H1 (cell line): ENCODE results near the gene GAPDH. TPM values are rescaled to one million over a fixed set of nuclear protein-coding genes. Genes with fewer than 3 reads are reported as not detected.

ENCODE experiments used
- CTCF ChIA-PET: fragments of 300-600 bp; sonication (Branson Sonifier 250); formaldehyde crosslinking; loops from one replicate; lab custom pipeline; 2021; ENCODE audit not compliant: partially characterized antibody; lab: Charles Lee
- POLR2A ChIA-PET: fragments of 300-600 bp; sonication (Branson Sonifier 250); formaldehyde crosslinking; loops from one replicate; lab custom pipeline; 2021; ENCODE audit warnings: inconsistent platforms; ENCODE audit not compliant: partially characterized antibody; lab: Charles Lee
- DNase-seq, 2 experiments: peaks; one replicate each; pipeline versions ENCODE4 v3.0.0 to v3.0.0-alpha.2; 2010 to 2022; ENCODE audit warnings: low spot score in 2 of 2, low read depth in 1 of 2, mixed read lengths in 1 of 2
- FAIRE-seq: peaks from 2 replicates; lab custom pipeline; 2011; peaks lifted over from hg19 to GRCh38; lab: Jason Lieb, UNC
- H2AFZ ChIP-seq: 2 replicates; pipeline ENCODE4 v1.8.1; 2012; ENCODE audit warnings: low read length, inconsistent platforms
- H2AK5ac ChIP-seq: 2 replicates; pipeline ENCODE4 v1.6.1; 2013; ENCODE audit warnings: low read depth, low read length
- H2BK120ac ChIP-seq: replicated peaks from 2 replicates; pipeline ENCODE3; 2013; ENCODE audit warnings: low read depth, low read length, inconsistent platforms
- H2BK12ac ChIP-seq: 2 replicates; pipeline ENCODE4 v1.6.1; 2013; ENCODE audit warnings: low read depth, low read length
- H2BK15ac ChIP-seq: 2 replicates; pipeline ENCODE4 v1.6.1; 2013; ENCODE audit warnings: low read length
- H2BK20ac ChIP-seq: 2 replicates; pipeline ENCODE4 v1.6.1; 2013; ENCODE audit warnings: low read length
- H2BK5ac ChIP-seq: 2 replicates; pipeline ENCODE4 v1.6.1; 2013; ENCODE audit warnings: low read depth, low read length
- H3K14ac ChIP-seq: 2 replicates; pipeline ENCODE4 v1.6.1; 2013; ENCODE audit warnings: inconsistent platforms; ENCODE audit not compliant: insufficient read length
- H3K18ac ChIP-seq: 2 replicates; pipeline ENCODE4 v1.6.1; 2013; ENCODE audit warnings: low read length; ENCODE audit errors: extremely low read depth
- H3K23ac ChIP-seq: 2 replicates; pipeline ENCODE4 v1.6.1; 2013; ENCODE audit warnings: inconsistent platforms; ENCODE audit not compliant: insufficient read length
- H3K23me2 ChIP-seq: 2 replicates; pipeline ENCODE4 v1.6.1; 2013; ENCODE audit warnings: low read depth, low read length
- H3K27ac ChIP-seq: 2 replicates; pipeline ENCODE4 v1.6.1; 2011; ENCODE audit warnings: low read depth, low read length, inconsistent platforms
- H3K27me3 ChIP-seq, 4 experiments: replicated peaks in 1 of 4; 1 replicate in 1 of 4; 2 replicates in 3 of 4; pipeline versions ENCODE4 v1.6.1 to v1.8.1; 2011 to 2013; ENCODE audit warnings: low read length in 3 of 4, mild to moderate bottlenecking in 3 of 4, inconsistent platforms in 2 of 4, mixed read lengths in 2 of 4, moderate library complexity in 1 of 4; ENCODE audit not compliant: control insufficient read depth in 3 of 4, insufficient read depth in 3 of 4; ENCODE audit errors: extremely low read depth in 1 of 4
- H3K36me3 ChIP-seq, 4 experiments: 2 replicates each; pipeline versions ENCODE4 v1.6.1 to v1.8.1; 2011 to 2013; ENCODE audit warnings: mild to moderate bottlenecking in 4 of 4, low read length in 3 of 4, moderate library complexity in 2 of 4, control low read depth in 1 of 4, inconsistent platforms in 1 of 4; ENCODE audit not compliant: insufficient read depth in 4 of 4, control insufficient read depth in 2 of 4
- H3K4ac ChIP-seq: replicated peaks from 2 replicates; pipeline ENCODE3; 2013; ENCODE audit warnings: low read length, low read depth, mixed read lengths, inconsistent platforms; ENCODE audit not compliant: insufficient read length
- H3K4me1 ChIP-seq, 4 experiments: replicated peaks in 1 of 4; 1 replicate in 1 of 4; 2 replicates in 3 of 4; pipeline versions ENCODE4 v1.6.1 to v1.8.1; 2011 to 2013; ENCODE audit warnings: low read length in 3 of 4, inconsistent platforms in 2 of 4, mixed read lengths in 1 of 4; ENCODE audit not compliant: insufficient read depth in 4 of 4, control insufficient read depth in 3 of 4
- H3K4me2 ChIP-seq, 2 experiments: 2 replicates each; pipeline versions ENCODE4 v1.6.1 to v1.8.1; 2011 to 2013; ENCODE audit warnings: low read depth in 2 of 2, low read length in 2 of 2, control low read depth in 1 of 2, inconsistent platforms in 1 of 2, mild to moderate bottlenecking in 1 of 2; ENCODE audit not compliant: insufficient read depth in 1 of 2
- H3K4me3 ChIP-seq, 4 experiments: fragments of 200-600, 300-600 bp in 1 of 4; sonication (generic), shearing (Covaris generic), sonication (Bioruptor Twin) in 1 of 4; 2 replicates each; pipeline versions ENCODE4 v1.5.1 to v1.8.1; 2011 to 2016; ENCODE audit warnings: low read length in 4 of 4, low read depth in 3 of 4, control low read depth in 2 of 4, inconsistent platforms in 2 of 4, mild to moderate bottlenecking in 2 of 4, mixed read lengths in 1 of 4, moderate library complexity in 1 of 4; ENCODE audit not compliant: insufficient read depth in 2 of 4; ENCODE audit errors: extremely low read depth in 1 of 4
- H3K56ac ChIP-seq: replicated peaks from 2 replicates; pipeline ENCODE3; 2013; ENCODE audit warnings: low read depth, mild to moderate bottlenecking, mixed read lengths, low read length, inconsistent platforms; ENCODE audit not compliant: insufficient read length
- H3K79me1 ChIP-seq: 2 replicates; pipeline ENCODE4 v1.6.1; 2013; ENCODE audit warnings: low read depth, low read length, control low read depth
- H3K79me2 ChIP-seq, 2 experiments: 2 replicates each; pipeline versions ENCODE4 v1.6.1 to v1.8.1; 2012 to 2013; ENCODE audit warnings: low read length in 2 of 2, mild to moderate bottlenecking in 2 of 2, inconsistent platforms in 1 of 2; ENCODE audit not compliant: insufficient read depth in 2 of 2, control insufficient read depth in 1 of 2
- H3K9ac ChIP-seq, 4 experiments: replicated peaks in 1 of 4; 1 replicate in 1 of 4; 2 replicates in 3 of 4; pipeline versions ENCODE4 v1.6.1 to v1.8.1; 2011 to 2013; ENCODE audit warnings: low read depth in 3 of 4, low read length in 3 of 4, control low read depth in 2 of 4, mild to moderate bottlenecking in 2 of 4, moderate library complexity in 2 of 4, inconsistent platforms in 1 of 4; ENCODE audit errors: extremely low read depth in 1 of 4
- H3K9me3 ChIP-seq, 2 experiments: 2 replicates each; pipeline versions ENCODE4 v1.6.1 to v1.8.1; 2012 to 2013; ENCODE audit warnings: mild to moderate bottlenecking in 2 of 2, moderate library complexity in 2 of 2, control low read depth in 1 of 2, inconsistent platforms in 1 of 2, low read depth in 1 of 2, low read length in 1 of 2, mixed read lengths in 1 of 2; ENCODE audit not compliant: insufficient read depth in 2 of 2
- H4K20me1 ChIP-seq, 2 experiments: replicated peaks in 1 of 2; 2 replicates each; pipeline versions ENCODE3 to v1.8.1; 2011 to 2013; ENCODE audit warnings: inconsistent platforms in 2 of 2, low read length in 2 of 2, mild to moderate bottlenecking in 1 of 2; ENCODE audit not compliant: insufficient read depth in 2 of 2, control insufficient read depth in 1 of 2
- H4K5ac ChIP-seq: 2 replicates; pipeline ENCODE4 v1.6.1; 2013; ENCODE audit warnings: low read length, low read depth, mixed read lengths, inconsistent platforms; ENCODE audit not compliant: insufficient read length
- H4K8ac ChIP-seq: 2 replicates; pipeline ENCODE4 v1.8.0; 2013; ENCODE audit warnings: mild to moderate bottlenecking, moderate library complexity, low read length, inconsistent platforms; ENCODE audit not compliant: insufficient read depth; ENCODE audit errors: extremely low read depth
- H4K91ac ChIP-seq: replicated peaks from 2 replicates; pipeline ENCODE3; 2013; ENCODE audit warnings: low read length, mixed read lengths, inconsistent platforms; ENCODE audit not compliant: insufficient read length
- BRCA1 ChIP-seq: IDR thresholded peaks from 2 replicates; pipeline ENCODE4 v1.6.1; 2012; ENCODE audit warnings: low read depth, low read length, improper control_type of control experiment
- CHD2 ChIP-seq: IDR thresholded peaks from 2 replicates; pipeline ENCODE4 v1.6.1; 2012; ENCODE audit warnings: low read length, improper control_type of control experiment
- HDAC6 ChIP-seq: IDR thresholded peaks from one replicate; pipeline ENCODE4 v1.7.1; 2012; ENCODE audit warnings: low read depth, mild to moderate bottlenecking, inconsistent platforms, low read length, moderate library complexity
- NANOG ChIP-seq: IDR thresholded peaks from 2 replicates; pipeline ENCODE4 v1.6.1; 2011; ENCODE audit warnings: low read length, low read depth, mild to moderate bottlenecking, inconsistent platforms; ENCODE audit not compliant: insufficient read depth, poor library complexity, severe bottlenecking
- RAD21 ChIP-seq, 2 experiments: IDR thresholded peaks in 1 of 2; conservative IDR thresholded peaks in 1 of 2; 2 replicates each; pipeline ENCODE4 v1.6.1; 2011; ENCODE audit warnings: low read depth in 2 of 2, low read length in 2 of 2, improper control_type of control experiment in 1 of 2, inconsistent platforms in 1 of 2, mild to moderate bottlenecking in 1 of 2, moderate library complexity in 1 of 2
- RXRA ChIP-seq: IDR thresholded peaks from 2 replicates; pipeline ENCODE4 v1.6.1; 2011; ENCODE audit warnings: low read depth, mild to moderate bottlenecking, low read length, moderate library complexity; ENCODE audit not compliant: insufficient read depth
- SP2 ChIP-seq: IDR thresholded peaks from 2 replicates; pipeline ENCODE4 v1.6.1; 2012; ENCODE audit warnings: mild to moderate bottlenecking, low read length, inconsistent platforms
- YY1 ChIP-seq: IDR thresholded peaks from 2 replicates; pipeline ENCODE4 v1.6.1; 2011; ENCODE audit warnings: low read depth, mild to moderate bottlenecking, low read length
- WGBS, 2 experiments: shearing (Covaris generic) in 1 of 2; methylation state at CpG; one replicate each; pipeline versions ENCODE4 v1.1.6 to v1.1.7; 2013 to 2015; ENCODE audit warnings: low lambda C conversion rate in 2 of 2, mixed read lengths in 2 of 2, inconsistent platforms in 1 of 2, low coverage in 1 of 2, missing lambda C conversion rate in 1 of 2; ENCODE audit not compliant: insufficient replicate concordance in 2 of 2, insufficient coverage in 1 of 2, insufficient read length in 1 of 2; ENCODE audit errors: extremely low coverage in 1 of 2, missing lambda C conversion rate in 1 of 2; 5-methylcytosine and 5-hydroxymethylcytosine counted together
- polyA plus RNA-seq, 7 experiments: library from polyadenylated mRNA; depleted of rRNA in 3 of 7; stranded (reverse) in 5 of 7; unstranded in 2 of 7; fragments of >200 nt in 5 of 7; fragments of 200-250 nt in 2 of 7; gene quantifications; 1 replicate in 5 of 7; 2 replicates in 1 of 7; 4 replicates in 1 of 7; pipeline versions ENCODE4 v1.2.1 to v1.2.3, GENCODE V29; 2011 to 2013; ENCODE audit warnings: missing spikeins in 2 of 7, mixed read lengths in 2 of 7
- total RNA-seq: library from RNA; stranded (reverse); fragmentation: NEBNext Ultra II Directional; extraction: Animal tissue kit (Norgen Biotek cat#: 25700); gene quantifications from 2 replicates; pipeline ENCODE4 v1.2.1, GENCODE V29; 2021
- TF ChIP-seq, protein P1 (sequence below), 3 experiments: IDR thresholded peaks; 1 replicate in 2 of 3; 2 replicates in 1 of 3; pipeline versions ENCODE4 v1.5.1 to v1.6.1; 2011; ENCODE audit warnings: low read length in 3 of 3, mild to moderate bottlenecking in 3 of 3, inconsistent platforms in 2 of 3, low read depth in 1 of 3, moderate library complexity in 1 of 3; ENCODE audit not compliant: insufficient read depth in 1 of 3; ENCODE audit errors: control extremely low read depth in 1 of 3

GAPDH gene
- total and polyA plus RNA-seq, 2 of the 8 experiments (the other 6 are each of a cell fraction or from before 2014, with no cell fraction given), result 5,175 to 15,878 TPM

GRCh38 chr12:6548966-6549683, 14.8 kb downstream of the GAPDH start:
- no peaks in the 10 kb centered on the region for H3K23me2 ChIP-seq
- ChIA-PET POLR2A (interaction anchor here (0.7 to 24.2 kb wide), 7 partner anchors 10 to 50 kb away, joined by 3 to 665 read pairs (median 5); partner anchors contain the start of genes GAPDH and NOP2), CTCF (interaction anchor here (0.7 to 24.9 kb wide), 9 partner anchors 3 to 1365 kb away, joined by 3 to 462 read pairs (median 3); partner anchors contain the start of genes GAPDH, IFFO1 and NOP2)
- no peak overlapping the region for H2AFZ ChIP-seq
- no peak overlapping the region for H3K4ac ChIP-seq
- no peak overlapping the region for H4K8ac ChIP-seq
- no peak overlapping the region for H2BK120ac ChIP-seq
- H3K4me2 ChIP-seq, result no peak overlapping the region
- H4K91ac ChIP-seq, result no peak overlapping the region
- no peaks in the 10 kb centered on the region for H3K9me3 ChIP-seq
- no peak overlapping the region for H3K23ac ChIP-seq
- FAIRE-seq, result no peak
- no peak overlapping the region for H2BK12ac ChIP-seq
- no peak overlapping the region for H4K5ac ChIP-seq
- no peak overlapping the region for H3K56ac ChIP-seq
- no peak overlapping the region for H3K9ac ChIP-seq
- peaks cover 0 to 35% of the 10 kb centered on the region in 2 experiments; a peak in 2 of 4 replicates for H3K79me2 ChIP-seq
- H3K14ac ChIP-seq, result no peak overlapping the region
- H2AK5ac ChIP-seq, result no peak overlapping the region
- no peak overlapping the region for H3K4me3 ChIP-seq
- peaks cover 0 to 5% (median 4%) of the 10 kb centered on the region in 4 experiments; a peak in 5 of 7 replicates for H3K4me1 ChIP-seq
- no peak overlapping the region for H2BK5ac ChIP-seq
- H3K27me3 ChIP-seq, result no peaks in the 10 kb centered on the region
- no peak overlapping the region for H3K27ac ChIP-seq
- no peak overlapping the region for H2BK20ac ChIP-seq
- 91% methylated on average over 12 of the region's 15 CpGs; no CpG with 5 or more reads in 1 of the 2 experiments for WGBS, 2 experiments
- peaks cover 6 to 20% of the 10 kb centered on the region in 2 experiments for H4K20me1 ChIP-seq
- no peak overlapping the region for H2BK15ac ChIP-seq
- peaks cover 8 to 28% (median 13%) of the 10 kb centered on the region in 4 experiments; a peak in 6 of 8 replicates for H3K36me3 ChIP-seq
- H3K79me1 ChIP-seq, result peaks cover 21% of the 10 kb centered on the region
- H3K18ac ChIP-seq, result no peak overlapping the region
- DNase-seq, result no peak
- no peak for TF ChIP-seq NANOG
- TF ChIP-seq RAD21 (IDR thresholded peaks at IDR 0.05 in 1 of 2, conservative IDR thresholded peaks at IDR 0.05 in 1 of 2; ENCODE audit: low read depth in 2 of 2, low read length in 2 of 2), result no peak
- TF ChIP-seq CHD2, result no peak
- no peak for TF ChIP-seq YY1
- no peak for TF ChIP-seq BRCA1
- TF ChIP-seq HDAC6, result no peak
- TF ChIP-seq, protein P1, sequence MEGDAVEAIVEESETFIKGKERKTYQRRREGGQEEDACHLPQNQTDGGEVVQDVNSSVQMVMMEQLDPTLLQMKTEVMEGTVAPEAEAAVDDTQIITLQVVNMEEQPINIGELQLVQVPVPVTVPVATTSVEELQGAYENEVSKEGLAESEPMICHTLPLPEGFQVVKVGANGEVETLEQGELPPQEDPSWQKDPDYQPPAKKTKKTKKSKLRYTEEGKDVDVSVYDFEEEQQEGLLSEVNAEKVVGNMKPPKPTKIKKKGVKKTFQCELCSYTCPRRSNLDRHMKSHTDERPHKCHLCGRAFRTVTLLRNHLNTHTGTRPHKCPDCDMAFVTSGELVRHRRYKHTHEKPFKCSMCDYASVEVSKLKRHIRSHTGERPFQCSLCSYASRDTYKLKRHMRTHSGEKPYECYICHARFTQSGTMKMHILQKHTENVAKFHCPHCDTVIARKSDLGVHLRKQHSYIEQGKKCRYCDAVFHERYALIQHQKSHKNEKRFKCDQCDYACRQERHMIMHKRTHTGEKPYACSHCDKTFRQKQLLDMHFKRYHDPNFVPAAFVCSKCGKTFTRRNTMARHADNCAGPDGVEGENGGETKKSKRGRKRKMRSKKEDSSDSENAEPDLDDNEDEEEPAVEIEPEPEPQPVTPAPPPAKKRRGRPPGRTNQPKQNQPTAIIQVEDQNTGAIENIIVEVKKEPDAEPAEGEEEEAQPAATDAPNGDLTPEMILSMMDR (IDR thresholded peaks at IDR 0.05; ENCODE audit: control extremely low read depth in 1 of 3, insufficient read depth in 1 of 3, low read depth in 1 of 3, low read length in 3 of 3), result no peak
- TF ChIP-seq SP2, result no peak
- no peak for TF ChIP-seq RXRA
